Osteoblast (primary cell): ENCODE results near the gene GTF3C5. TPM values are rescaled to one million over a fixed set of nuclear protein-coding genes. Genes with fewer than 3 reads are reported as not detected.
"Not testable (repeated sequence)": the region's sequence is repeated elsewhere in the genome, so short reads cannot be mapped to it uniquely, and the experiment has no call there.

Source experiments
- DNase-seq: peaks from one replicate; pipeline ENCODE4 v3.0.0; 2011; ENCODE audit warnings: low spot score, mixed read lengths; ENCODE audit not compliant: insufficient read length; ENCODE audit errors: missing footprints
- H2AFZ ChIP-seq: 2 replicates; pipeline ENCODE4 v1.6.0; 2011; ENCODE audit warnings: mild to moderate bottlenecking, low read length
- H3K27ac ChIP-seq: 2 replicates; pipeline ENCODE4 v1.5.1; 2011; ENCODE audit warnings: mild to moderate bottlenecking, low read depth, low read length, moderate library complexity
- H3K27me3 ChIP-seq: 2 replicates; pipeline ENCODE4 v1.6.0; 2012; ENCODE audit warnings: mild to moderate bottlenecking, control low read depth, inconsistent platforms, low read length, moderate library complexity; ENCODE audit not compliant: insufficient read depth
- H3K36me3 ChIP-seq: 2 replicates; pipeline ENCODE4 v1.5.1; 2011; ENCODE audit warnings: mild to moderate bottlenecking, low read length, control low read depth, moderate library complexity; ENCODE audit not compliant: insufficient read depth
- H3K4me1 ChIP-seq: 2 replicates; pipeline ENCODE4 v1.5.1; 2011; ENCODE audit warnings: mild to moderate bottlenecking, low read length, control low read depth, moderate library complexity; ENCODE audit not compliant: insufficient read depth
- H3K4me2 ChIP-seq: 2 replicates; pipeline ENCODE4 v1.6.0; 2011; ENCODE audit warnings: mild to moderate bottlenecking, low read length; ENCODE audit not compliant: insufficient read depth
- H3K4me3 ChIP-seq: fragments of 200-600 bp; sonication (generic); 3 replicates; pipeline ENCODE4 v1.5.1; 2012; ENCODE audit warnings: mild to moderate bottlenecking, low read length, inconsistent platforms; ENCODE audit not compliant: insufficient read depth
- H3K79me2 ChIP-seq: 2 replicates; pipeline ENCODE4 v1.6.0; 2012; ENCODE audit warnings: mild to moderate bottlenecking, low read length, control low read depth, inconsistent platforms; ENCODE audit not compliant: insufficient read depth
- H3K9me3 ChIP-seq: 2 replicates; pipeline ENCODE4 v1.5.1; 2011; ENCODE audit warnings: low read depth, low read length, control low read depth
- H4K20me1 ChIP-seq: 2 replicates; pipeline ENCODE4 v1.6.0; 2012; ENCODE audit warnings: mild to moderate bottlenecking, low read length, control low read depth; ENCODE audit not compliant: insufficient read depth
- CTCF ChIP-seq: IDR thresholded peaks from 2 replicates; pipeline ENCODE4 v1.5.1; 2011; ENCODE audit warnings: mild to moderate bottlenecking, low read depth, low read length, moderate library complexity; ENCODE audit errors: extremely low read depth
- total RNA-seq: library from RNA; depleted of rRNA; stranded (reverse); fragments of >200 nt; gene quantifications from 2 replicates; pipeline ENCODE4 v1.2.3, GENCODE V29; 2012

The GTF3C5 gene
- total RNA-seq, 1 donor, result 31.8 TPM

DNA sequence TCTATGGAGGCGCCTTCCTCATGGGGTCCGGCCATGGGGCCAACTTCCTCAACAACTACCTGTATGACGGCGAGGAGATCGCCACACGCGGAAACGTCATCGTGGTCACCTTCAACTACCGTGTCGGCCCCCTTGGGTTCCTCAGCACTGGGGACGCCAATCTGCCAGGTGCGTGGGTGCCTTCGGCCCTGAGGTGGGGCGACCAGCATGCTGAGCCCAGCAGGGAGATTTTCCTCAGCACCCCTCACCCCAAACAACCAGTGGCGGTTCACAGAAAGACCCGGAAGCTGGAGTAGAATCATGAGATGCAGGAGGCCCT is 34.2 kb downstream of the GTF3C5 start:
- Histone ChIP-seq H3K79me2 (no peaks in the 10 kb centered on the region), H3K36me3 (no peaks in the 10 kb centered on the region), H2AFZ (no peak overlapping the region), H3K27ac (no peak overlapping the region), H3K4me2 (no peak overlapping the region), H3K4me3 (no peak overlapping the region), H3K9me3 (no peaks in the 10 kb centered on the region), H4K20me1 (no peaks in the 10 kb centered on the region), H3K4me1 (no peaks in the 10 kb centered on the region), H3K27me3 (no peaks in the 10 kb centered on the region)
- no peak for DNase-seq
- TF ChIP-seq CTCF, result no peak

DNA sequence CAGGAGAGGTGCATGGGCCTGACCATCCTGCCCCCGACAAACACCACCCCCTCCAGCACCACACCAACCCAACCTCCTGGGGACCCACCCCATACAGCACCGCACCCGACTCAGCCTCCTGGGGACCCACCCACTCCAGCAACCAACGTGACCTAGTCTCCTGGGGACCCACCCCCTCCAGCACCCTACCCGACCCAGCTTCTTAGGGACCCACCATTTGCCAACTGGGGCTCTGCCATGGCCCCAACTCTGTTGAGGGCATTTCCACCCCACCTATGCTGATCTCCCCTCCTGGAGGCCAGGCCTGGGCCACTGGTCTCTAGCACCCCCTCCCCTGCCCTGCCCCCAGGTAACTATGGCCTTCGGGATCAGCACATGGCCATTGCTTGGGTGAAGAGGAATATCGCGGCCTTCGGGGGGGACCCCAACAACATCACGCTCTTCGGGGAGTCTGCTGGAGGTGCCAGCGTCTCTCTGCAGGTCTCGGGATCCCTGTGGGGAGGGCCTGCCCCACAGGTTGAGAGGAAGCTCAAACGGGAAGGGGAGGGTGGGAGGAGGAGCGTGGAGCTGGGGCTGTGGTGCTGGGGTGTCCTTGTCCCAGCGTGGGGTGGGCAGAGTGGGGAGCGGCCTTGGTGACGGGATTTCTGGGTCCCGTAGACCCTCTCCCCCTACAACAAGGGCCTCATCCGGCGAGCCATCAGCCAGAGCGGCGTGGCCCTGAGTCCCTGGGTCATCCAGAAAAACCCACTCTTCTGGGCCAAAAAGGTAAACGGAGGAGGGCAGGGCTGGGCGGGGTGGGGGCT is 35.6 kb downstream of the GTF3C5 start:
- no peak overlapping the region for H2AFZ ChIP-seq
- H3K4me3 ChIP-seq, result no peak overlapping the region
- H4K20me1 ChIP-seq, result no peaks in the 10 kb centered on the region
- no peaks in the 10 kb centered on the region for H3K9me3 ChIP-seq
- DNase-seq, result no peak
- H3K27me3 ChIP-seq, result no peaks in the 10 kb centered on the region
- H3K27ac ChIP-seq, result no peak overlapping the region
- H3K36me3 ChIP-seq, result no peaks in the 10 kb centered on the region
- no peak overlapping the region for H3K4me2 ChIP-seq
- no peaks in the 10 kb centered on the region for H3K79me2 ChIP-seq
- no peaks in the 10 kb centered on the region for H3K4me1 ChIP-seq
- TF ChIP-seq CTCF, result no peak

DNA sequence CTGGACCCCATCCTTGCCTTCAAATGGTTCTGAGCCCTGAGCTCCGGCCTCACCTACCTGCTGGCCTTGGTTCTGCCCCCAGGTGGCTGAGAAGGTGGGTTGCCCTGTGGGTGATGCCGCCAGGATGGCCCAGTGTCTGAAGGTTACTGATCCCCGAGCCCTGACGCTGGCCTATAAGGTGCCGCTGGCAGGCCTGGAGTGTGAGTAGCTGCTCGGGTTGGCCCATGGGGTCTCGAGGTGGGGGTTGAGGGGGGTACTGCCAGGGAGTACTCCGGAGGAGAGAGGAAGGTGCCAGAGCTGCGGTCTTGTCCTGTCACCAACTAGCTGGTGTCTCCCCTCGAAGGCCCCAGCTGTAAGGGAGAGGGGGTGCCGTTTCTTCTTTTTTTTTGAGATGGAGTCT is 36.2 kb downstream of the GTF3C5 start:
- DNase-seq, result peak; percentile 52
- TF ChIP-seq CTCF, result no peak
- H3K79me2 ChIP-seq, result no peaks in the 10 kb centered on the region
- H2AFZ ChIP-seq, result no peak overlapping the region
- H3K27ac ChIP-seq, result no peak overlapping the region
- H3K27me3 ChIP-seq, result no peaks in the 10 kb centered on the region
- H4K20me1 ChIP-seq, result no peaks in the 10 kb centered on the region
- no peaks in the 10 kb centered on the region for H3K36me3 ChIP-seq
- no peak overlapping the region for H3K4me2 ChIP-seq
- no peaks in the 10 kb centered on the region for H3K4me1 ChIP-seq
- H3K9me3 ChIP-seq, result no peaks in the 10 kb centered on the region
- H3K4me3 ChIP-seq, result no peak overlapping the region

DNA sequence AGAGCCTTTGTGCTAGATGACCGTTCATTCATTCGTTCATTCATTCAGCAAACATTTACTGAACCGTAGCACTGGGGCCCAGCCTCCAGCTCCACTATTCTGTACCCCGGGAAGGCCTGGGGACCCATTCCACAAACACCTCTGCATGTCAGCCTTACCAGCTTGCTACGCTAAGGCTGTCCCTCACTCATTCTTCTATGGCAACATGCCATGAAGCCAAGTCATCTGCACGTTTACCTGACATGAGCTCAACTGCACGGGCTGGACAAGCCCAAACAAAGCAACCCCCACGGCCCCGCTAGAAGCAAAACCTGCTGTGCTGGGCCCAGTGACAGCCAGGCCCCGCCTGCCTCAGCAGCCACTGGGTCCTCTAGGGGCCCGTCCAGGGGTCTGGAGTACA is 37.0 kb downstream of the GTF3C5 start:
- H3K4me2 ChIP-seq, result no peak overlapping the region
- DNase-seq, result peak; percentile 65
- no peaks in the 10 kb centered on the region for H3K27me3 ChIP-seq
- H3K79me2 ChIP-seq, result no peaks in the 10 kb centered on the region
- H4K20me1 ChIP-seq, result no peaks in the 10 kb centered on the region
- TF ChIP-seq CTCF, result no peak
- no peaks in the 10 kb centered on the region for H3K36me3 ChIP-seq
- H3K9me3 ChIP-seq, result no peaks in the 10 kb centered on the region
- H3K4me1 ChIP-seq, result no peaks in the 10 kb centered on the region
- no peak overlapping the region for H3K27ac ChIP-seq
- H2AFZ ChIP-seq, result no peak overlapping the region
- no peak overlapping the region for H3K4me3 ChIP-seq

DNA sequence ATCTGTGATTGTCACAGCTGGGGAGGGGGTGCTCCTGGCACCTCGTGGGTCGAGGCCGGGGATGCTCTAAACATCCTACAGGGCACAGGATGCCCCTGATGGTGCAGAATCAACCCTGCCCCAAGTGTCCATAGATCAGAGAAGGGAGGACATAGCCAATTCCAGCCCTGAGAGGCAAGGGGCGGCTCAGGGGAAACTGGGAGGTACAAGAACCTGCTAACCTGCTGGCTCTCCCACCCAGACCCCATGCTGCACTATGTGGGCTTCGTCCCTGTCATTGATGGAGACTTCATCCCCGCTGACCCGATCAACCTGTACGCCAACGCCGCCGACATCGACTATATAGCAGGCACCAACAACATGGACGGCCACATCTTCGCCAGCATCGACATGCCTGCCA is 37.6 kb downstream of the GTF3C5 start:
- not testable (repeated sequence) for H3K79me2 ChIP-seq, H3K4me3 ChIP-seq, H4K20me1 ChIP-seq, H3K4me2 ChIP-seq, H3K4me1 ChIP-seq, H3K9me3 ChIP-seq, H3K36me3 ChIP-seq, H3K27ac ChIP-seq, DNase-seq, H2AFZ ChIP-seq, H3K27me3 ChIP-seq

GRCh38 chr9:133070500-133070961 is 39.7 kb downstream of the GTF3C5 start:
- not testable (repeated sequence) for H3K27ac ChIP-seq, H4K20me1 ChIP-seq, H3K79me2 ChIP-seq, H3K4me2 ChIP-seq, DNase-seq, H2AFZ ChIP-seq, H3K36me3 ChIP-seq, H3K9me3 ChIP-seq, H3K4me3 ChIP-seq
- Histone ChIP-seq H3K4me1 (peaks cover 15% of the 10 kb centered on the region), H3K27me3 (peaks cover 11% of the 10 kb centered on the region)
